ENCODE measurements around the gene ENPP6.

Gene ENPP6

GRCh38 chr4:184201179-184201578 lies 16.5 kb downstream of the ENPP6 start:
- TF ChIP-seq CTCF (IDR thresholded peaks at IDR 0.05; ENCODE audit: borderline replicate concordance, insufficient read depth, low read depth, low read length) = no peak
- H3K4me3 ChIP-seq (ENCODE audit: low read depth, low read length) = no peak overlapping the region

GRCh38 chr4:184200296-184200695 lies 17.4 kb downstream of the ENPP6 start:
- TF ChIP-seq CTCF (IDR thresholded peaks at IDR 0.05; ENCODE audit: borderline replicate concordance, insufficient read depth, low read depth, low read length) = no peak
- no peak overlapping the region for H3K4me3 ChIP-seq (ENCODE audit: low read depth, low read length)

- no peak overlapping the region for H3K4me3 ChIP-seq (ENCODE audit: low read depth, low read length)
- no peak for TF ChIP-seq CTCF (IDR thresholded peaks at IDR 0.05; ENCODE audit: borderline replicate concordance, insufficient read depth, low read depth, low read length)
Measured at GRCh38 chr4:184199780-184200179, 17.9 kb downstream of the ENPP6 start.

- no peak overlapping the region for H3K4me3 ChIP-seq (ENCODE audit: low read depth, low read length)
- TF ChIP-seq CTCF (IDR thresholded peaks at IDR 0.05; ENCODE audit: borderline replicate concordance, insufficient read depth, low read depth, low read length) = no peak
Measured at GRCh38 chr4:184198190-184198589, 19.5 kb downstream of the ENPP6 start.

- no peak overlapping the region for H3K4me3 ChIP-seq (ENCODE audit: low read depth, low read length)
- TF ChIP-seq CTCF (IDR thresholded peaks at IDR 0.05; ENCODE audit: borderline replicate concordance, insufficient read depth, low read depth, low read length) = no peak
Measured at GRCh38 chr4:184197536-184198082, 20.1 kb downstream of the ENPP6 start.

GRCh38 chr4:184196730-184197385 lies 20.8 kb downstream of the ENPP6 start:
- TF ChIP-seq CTCF (IDR thresholded peaks at IDR 0.05; ENCODE audit: borderline replicate concordance, insufficient read depth, low read depth, low read length) = no peak
- H3K4me3 ChIP-seq (ENCODE audit: low read depth, low read length) = no peak overlapping the region
